Fibroblast of villous mesenchyme (primary cell): ENCODE data around the gene CLDN3. TPM values are rescaled to one million over a fixed set of nuclear protein-coding genes. Genes with fewer than 3 reads are reported as not detected.
"Not testable (repeated sequence)": the region's sequence is repeated elsewhere in the genome, so short reads cannot be mapped to it uniquely, and the experiment has no call there.

Experiments used
- DNase-seq: peaks from one replicate; pipeline ENCODE4 v3.0.0-alpha.2; 2010; ENCODE audit warnings: low read depth
- H3K4me3 ChIP-seq: 2 replicates; pipeline ENCODE4 v1.5.1; 2011; ENCODE audit warnings: low read depth, mild to moderate bottlenecking, low read length
- CTCF ChIP-seq: IDR thresholded peaks from 2 replicates; pipeline ENCODE4 v1.5.1; 2012; ENCODE audit warnings: low read depth, mild to moderate bottlenecking, low read length; ENCODE audit not compliant: insufficient read depth
- total RNA-seq: library from RNA; depleted of rRNA; stranded (reverse); fragments of >200 nt; gene quantifications from 2 replicates; pipeline ENCODE4 v1.2.3, GENCODE V29; 2012

The CLDN3 gene
- total RNA-seq, 1 donor = not detected

DNA sequence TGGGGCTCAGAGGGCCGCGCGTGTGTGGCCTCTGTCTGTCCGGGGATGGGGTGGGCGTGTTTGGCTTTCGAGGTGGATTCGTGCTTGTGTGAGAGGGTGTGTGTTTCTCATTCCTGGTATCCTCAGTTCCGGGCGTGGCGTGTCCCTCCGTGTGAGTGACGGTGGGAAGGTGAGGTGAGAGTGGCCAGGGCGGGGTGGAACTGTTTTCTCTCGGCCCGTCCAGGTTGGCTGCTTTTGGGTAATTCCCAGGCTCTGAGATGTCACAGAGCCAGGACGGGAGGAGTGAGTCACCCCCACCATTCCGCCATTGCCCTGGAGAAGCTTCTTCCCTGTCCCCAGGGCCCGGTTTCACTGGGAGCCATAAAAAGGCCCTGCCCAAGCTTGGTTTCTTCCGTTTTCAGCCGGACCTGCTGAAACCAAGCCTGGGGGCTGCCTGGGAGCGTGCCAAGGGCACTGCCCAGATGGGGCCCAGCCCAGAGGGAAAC is 39.4 kb upstream of the CLDN3 start:
- no peak for DNase-seq
- H3K4me3 ChIP-seq = no peak overlapping the region
- TF ChIP-seq CTCF = no peak

GRCh38 chr7:73802459-73802858 is 32.4 kb upstream of the CLDN3 start:
- TF ChIP-seq CTCF = no peak
- no peak for DNase-seq
- H3K4me3 ChIP-seq = no peak overlapping the region

- no peak overlapping the region for H3K4me3 ChIP-seq
- no peak for TF ChIP-seq CTCF
- DNase-seq = no peak
Observed at GRCh38 chr7:73801577-73801976, 31.5 kb upstream of the CLDN3 start.

DNA sequence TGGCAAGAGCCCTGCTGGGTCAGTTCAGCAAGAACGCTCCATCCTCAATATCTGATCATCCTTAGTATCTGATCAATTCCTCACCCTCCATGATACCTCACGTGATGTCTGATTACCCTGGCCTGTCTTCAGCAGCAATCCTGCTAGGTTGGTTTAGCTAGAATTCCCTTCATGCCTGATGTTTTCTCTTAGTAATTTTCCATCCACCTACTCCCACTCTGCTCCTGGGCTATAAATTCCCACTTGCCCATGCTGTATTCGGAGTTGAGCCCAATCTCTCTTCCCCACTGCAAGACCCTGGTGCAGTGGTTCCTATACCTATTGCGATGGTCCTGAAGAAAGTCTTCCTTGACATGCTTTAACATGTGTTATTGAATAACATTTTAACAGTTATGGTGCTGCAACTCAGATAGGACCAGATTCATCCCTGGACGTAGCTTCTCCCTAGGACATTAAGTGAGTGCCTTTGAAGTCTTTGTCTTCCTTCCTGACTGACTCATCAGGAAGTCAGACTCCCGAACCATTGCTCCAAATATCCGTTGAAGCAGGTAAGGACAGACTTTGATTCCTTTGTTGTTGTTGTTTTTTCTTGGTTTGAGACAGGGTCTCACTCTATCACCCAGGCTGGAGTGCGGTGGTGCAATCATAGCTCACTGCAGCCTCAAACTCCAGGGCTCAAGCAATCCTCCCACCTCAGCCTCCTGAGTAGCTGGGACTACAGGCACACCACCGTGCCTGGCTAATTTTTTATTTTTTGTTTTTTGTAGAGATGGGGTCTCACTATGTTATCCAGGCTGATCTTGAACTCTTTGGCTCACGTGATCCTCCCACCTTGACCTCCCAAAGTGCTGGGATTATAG is 29.4 kb upstream of the CLDN3 start:
- TF ChIP-seq CTCF = no peak
- no peak for DNase-seq
- no peak overlapping the region for H3K4me3 ChIP-seq

DNA sequence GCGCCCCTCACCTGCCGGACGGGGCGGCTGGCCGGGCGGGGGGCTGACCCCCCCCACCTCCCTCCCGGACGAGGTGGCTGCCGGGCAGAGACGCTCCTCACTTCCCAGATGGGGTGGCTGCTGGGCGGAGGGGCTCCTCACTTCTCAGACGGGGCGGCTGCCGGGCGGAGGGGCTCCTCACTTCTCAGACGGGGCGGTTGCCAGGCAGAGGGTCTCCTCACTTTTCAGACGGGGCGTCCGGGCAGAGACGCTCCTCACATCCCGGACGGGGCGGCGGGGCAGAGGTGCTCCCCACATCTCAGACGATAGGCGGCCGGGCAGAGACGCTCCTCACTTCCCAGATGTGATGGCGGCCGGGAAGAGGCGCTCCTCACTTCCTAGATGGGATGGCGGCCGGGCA is 27.1 kb upstream of the CLDN3 start:
- not testable (repeated sequence) for H3K4me3 ChIP-seq, DNase-seq

GRCh38 chr7:73796656-73797055 is 26.6 kb upstream of the CLDN3 start:
- DNase-seq, H3K4me3 ChIP-seq: not testable (repeated sequence)

DNA sequence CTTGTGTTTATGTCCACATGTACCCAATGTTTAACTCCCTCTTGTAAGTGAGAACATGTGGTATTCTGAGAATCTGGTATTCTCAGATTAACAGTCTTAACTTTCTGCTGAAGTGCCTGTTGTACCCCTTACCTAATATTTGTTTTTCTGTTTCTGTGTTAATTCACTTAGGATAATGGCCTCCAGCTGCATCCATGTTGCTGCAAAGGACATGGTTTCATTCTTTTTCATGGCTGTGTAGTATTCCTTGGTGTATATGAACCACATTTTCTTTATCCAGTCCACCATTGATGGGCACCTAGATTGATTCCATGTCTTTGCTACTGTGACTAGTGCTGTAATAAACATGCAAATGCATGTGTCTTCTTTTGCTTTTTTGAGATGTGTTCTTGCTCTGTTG is 25.1 kb upstream of the CLDN3 start:
- H3K4me3 ChIP-seq, DNase-seq: not testable (repeated sequence)

- not testable (repeated sequence) for H3K4me3 ChIP-seq, DNase-seq
Observed at GRCh38 chr7:73791170-73791690, 21.2 kb upstream of the CLDN3 start.

GRCh38 chr7:73789051-73789450 is 19.0 kb upstream of the CLDN3 start:
- no peak for DNase-seq
- H3K4me3 ChIP-seq = no peak overlapping the region
- no peak for TF ChIP-seq CTCF

GRCh38 chr7:73787786-73788048 is 17.6 kb upstream of the CLDN3 start:
- not testable (repeated sequence) for DNase-seq, H3K4me3 ChIP-seq
